Measurements from ENCODE around the gene ARID5B. TPM values are rescaled to one million over a fixed set of nuclear protein-coding genes. Genes with fewer than 3 reads are reported as not detected.

ARID5B gene
- total RNA-seq, 1 experiment from 2014 or later, result 2.3 TPM

GRCh38 chr10:61971003-61971325 is 69.5 kb downstream of the ARID5B start:
- DNase-seq (ENCODE audit: low spot score), result no peak
- POLR2A ChIA-PET, result no interaction called here
- Mint-ChIP-seq H3K27ac (no peak overlapping the region), H3K27me3 (ENCODE audit: low read depth) (no peaks in the 10 kb centered on the region), H3K36me3 (no peaks in the 10 kb centered on the region), H3K4me3 (no peak overlapping the region), H3K9me3 (no peaks in the 10 kb centered on the region), H3K4me1 (peaks cover 16% of the 10 kb centered on the region)
- no peak for ATAC-seq
- no peak for TF ChIP-seq FOXP1 (CRISPR knock-in tag; IDR thresholded peaks at IDR 0.05; ENCODE audit: borderline replicate concordance)
- no peak for TF ChIP-seq ATF1 (CRISPR knock-in tag; IDR thresholded peaks at IDR 0.05)
- CTCF ChIA-PET, result no interaction called here

GRCh38 chr10:61973169-61973568 is 71.7 kb downstream of the ARID5B start:
- no peak for DNase-seq (ENCODE audit: low spot score)
- H3K27me3 Mint-ChIP-seq (ENCODE audit: low read depth), result no peaks in the 10 kb centered on the region
- H3K4me3 Mint-ChIP-seq, result no peak overlapping the region
- peaks cover 11% of the 10 kb centered on the region for H3K4me1 Mint-ChIP-seq
- no peak overlapping the region for H3K27ac Mint-ChIP-seq
- POLR2A ChIA-PET, result no interaction called here
- no peaks in the 10 kb centered on the region; the same call in 1 of the 2 replicates for H3K9me3 Mint-ChIP-seq
- no peaks in the 10 kb centered on the region for H3K36me3 Mint-ChIP-seq
- no peak for TF ChIP-seq SOX15 (CRISPR knock-in tag; IDR thresholded peaks at IDR 0.05)
- no peak for TF ChIP-seq PRRX2 (CRISPR knock-in tag; IDR thresholded peaks at IDR 0.05)
- no peak for TF ChIP-seq SMAD4 (CRISPR knock-in tag; IDR thresholded peaks at IDR 0.05)
- TF ChIP-seq MYBL2 (CRISPR knock-in tag; IDR thresholded peaks at IDR 0.05), result no peak
- TF ChIP-seq ZNF121 (CRISPR knock-in tag; IDR thresholded peaks at IDR 0.05), result no peak
- TF ChIP-seq ATF6 (CRISPR knock-in tag; IDR thresholded peaks at IDR 0.05), result no peak
- no peak for TF ChIP-seq ZNF671 (CRISPR knock-in tag; IDR thresholded peaks at IDR 0.05)
- no peak for TF ChIP-seq ZSCAN18 (CRISPR knock-in tag; IDR thresholded peaks at IDR 0.05)
- TF ChIP-seq ZNF317 (CRISPR knock-in tag; IDR thresholded peaks at IDR 0.05; ENCODE audit: borderline replicate concordance, low read depth), result no peak
- TF ChIP-seq USF2 (CRISPR knock-in tag; IDR thresholded peaks at IDR 0.05), result no peak
- TF ChIP-seq CDX4 (CRISPR knock-in tag; IDR thresholded peaks at IDR 0.05; ENCODE audit: borderline replicate concordance), result no peak
- TF ChIP-seq GRHL2 (CRISPR knock-in tag; IDR thresholded peaks at IDR 0.05; ENCODE audit: insufficient replicate concordance, severe bottlenecking), result no peak
- no peak for TF ChIP-seq RELA (CRISPR knock-in tag; IDR thresholded peaks at IDR 0.05; ENCODE audit: borderline replicate concordance)
- no peak for ATAC-seq
- CTCF ChIA-PET, result no interaction called here

- peaks cover 7% of the 10 kb centered on the region for H3K4me1 Mint-ChIP-seq
- no peak overlapping the region for H3K4me3 Mint-ChIP-seq
- ATAC-seq (no peak), DNase-seq (ENCODE audit: low spot score) (no peak)
- no peaks in the 10 kb centered on the region for H3K27me3 Mint-ChIP-seq (ENCODE audit: low read depth)
- CTCF ChIA-PET, result no interaction called here
- no peaks in the 10 kb centered on the region for H3K36me3 Mint-ChIP-seq
- POLR2A ChIA-PET, result no interaction called here
- no peaks in the 10 kb centered on the region; the same call in 1 of the 2 replicates for H3K9me3 Mint-ChIP-seq
- H3K27ac Mint-ChIP-seq, result no peak overlapping the region
- TF ChIP-seq ZMAT4 (CRISPR knock-in tag; IDR thresholded peaks at IDR 0.05) (no peak), STAT6 (CRISPR knock-in tag; conservative IDR thresholded peaks at IDR 0.05; ENCODE audit: low read depth) (no peak), NR1H2 (CRISPR knock-in tag; IDR thresholded peaks at IDR 0.05) (no peak), ZNF219 (CRISPR knock-in tag; IDR thresholded peaks at IDR 0.05; ENCODE audit: borderline replicate concordance) (no peak), RORB (CRISPR knock-in tag; IDR thresholded peaks at IDR 0.05) (no peak), HMGA2 (CRISPR knock-in tag; IDR thresholded peaks at IDR 0.05) (no peak), FOXP1 (CRISPR knock-in tag; IDR thresholded peaks at IDR 0.05; ENCODE audit: borderline replicate concordance) (no peak), PRDM15 (CRISPR knock-in tag; IDR thresholded peaks at IDR 0.05) (no peak), MYBL2 (CRISPR knock-in tag; IDR thresholded peaks at IDR 0.05) (no peak)
Measured at GRCh38 chr10:61973906-61974305, 72.4 kb downstream of the ARID5B start.

All from WTC11 (cell line).